ENCODE data around the gene PTPRM. TPM values are rescaled to one million over a fixed set of nuclear protein-coding genes. Genes with fewer than 3 reads are reported as not detected.

PTPRM gene
- total RNA-seq, 4 donors from 2014 or later = 206 to 337 (median 255) TPM

DNA sequence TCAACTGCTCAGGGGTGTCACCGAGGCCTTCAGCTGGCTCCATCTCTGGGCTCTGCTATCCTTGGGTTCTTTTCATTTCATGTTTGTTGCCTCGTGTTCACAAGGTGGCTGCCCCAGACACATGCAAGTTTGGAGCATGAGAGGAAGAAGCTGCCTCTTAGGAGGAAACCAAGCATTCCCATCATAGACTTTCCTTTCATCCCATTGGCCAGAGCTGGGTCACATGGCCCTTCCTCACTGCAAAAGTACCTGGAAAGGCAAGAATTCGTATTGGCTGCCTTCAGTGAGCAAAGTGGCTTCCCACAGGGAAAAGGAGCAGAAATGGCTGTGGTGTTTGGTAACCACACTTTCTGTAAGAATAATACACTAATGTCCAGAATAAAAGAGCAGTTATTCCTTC, 886.4 kb downstream of the PTPRM start:
- TF ChIP-seq, protein P1, sequence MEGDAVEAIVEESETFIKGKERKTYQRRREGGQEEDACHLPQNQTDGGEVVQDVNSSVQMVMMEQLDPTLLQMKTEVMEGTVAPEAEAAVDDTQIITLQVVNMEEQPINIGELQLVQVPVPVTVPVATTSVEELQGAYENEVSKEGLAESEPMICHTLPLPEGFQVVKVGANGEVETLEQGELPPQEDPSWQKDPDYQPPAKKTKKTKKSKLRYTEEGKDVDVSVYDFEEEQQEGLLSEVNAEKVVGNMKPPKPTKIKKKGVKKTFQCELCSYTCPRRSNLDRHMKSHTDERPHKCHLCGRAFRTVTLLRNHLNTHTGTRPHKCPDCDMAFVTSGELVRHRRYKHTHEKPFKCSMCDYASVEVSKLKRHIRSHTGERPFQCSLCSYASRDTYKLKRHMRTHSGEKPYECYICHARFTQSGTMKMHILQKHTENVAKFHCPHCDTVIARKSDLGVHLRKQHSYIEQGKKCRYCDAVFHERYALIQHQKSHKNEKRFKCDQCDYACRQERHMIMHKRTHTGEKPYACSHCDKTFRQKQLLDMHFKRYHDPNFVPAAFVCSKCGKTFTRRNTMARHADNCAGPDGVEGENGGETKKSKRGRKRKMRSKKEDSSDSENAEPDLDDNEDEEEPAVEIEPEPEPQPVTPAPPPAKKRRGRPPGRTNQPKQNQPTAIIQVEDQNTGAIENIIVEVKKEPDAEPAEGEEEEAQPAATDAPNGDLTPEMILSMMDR (IDR thresholded peaks at IDR 0.05; ENCODE audit: low read depth) = no peak

DNA sequence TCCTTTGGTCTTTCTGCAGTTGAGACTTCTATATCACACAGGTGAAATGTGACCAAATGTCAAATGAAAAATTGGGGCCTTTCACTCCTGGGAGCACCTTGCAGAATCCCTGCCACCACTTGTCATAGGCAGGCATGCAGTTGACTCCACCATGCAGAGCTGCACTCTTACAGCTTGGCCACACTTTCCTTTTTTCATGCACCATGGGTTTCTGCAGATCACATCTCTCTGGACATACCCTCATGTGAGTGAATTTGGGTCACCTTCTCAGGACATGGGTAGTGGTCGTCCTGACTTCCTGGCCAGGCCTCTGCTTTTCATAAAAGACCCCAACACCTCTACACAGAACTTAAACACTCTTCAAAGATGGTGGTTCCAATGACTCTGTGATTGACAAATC, 887.0 kb downstream of the PTPRM start:
- TF ChIP-seq, protein P1 (IDR thresholded peaks at IDR 0.05; ENCODE audit: low read depth) = no peak

DNA sequence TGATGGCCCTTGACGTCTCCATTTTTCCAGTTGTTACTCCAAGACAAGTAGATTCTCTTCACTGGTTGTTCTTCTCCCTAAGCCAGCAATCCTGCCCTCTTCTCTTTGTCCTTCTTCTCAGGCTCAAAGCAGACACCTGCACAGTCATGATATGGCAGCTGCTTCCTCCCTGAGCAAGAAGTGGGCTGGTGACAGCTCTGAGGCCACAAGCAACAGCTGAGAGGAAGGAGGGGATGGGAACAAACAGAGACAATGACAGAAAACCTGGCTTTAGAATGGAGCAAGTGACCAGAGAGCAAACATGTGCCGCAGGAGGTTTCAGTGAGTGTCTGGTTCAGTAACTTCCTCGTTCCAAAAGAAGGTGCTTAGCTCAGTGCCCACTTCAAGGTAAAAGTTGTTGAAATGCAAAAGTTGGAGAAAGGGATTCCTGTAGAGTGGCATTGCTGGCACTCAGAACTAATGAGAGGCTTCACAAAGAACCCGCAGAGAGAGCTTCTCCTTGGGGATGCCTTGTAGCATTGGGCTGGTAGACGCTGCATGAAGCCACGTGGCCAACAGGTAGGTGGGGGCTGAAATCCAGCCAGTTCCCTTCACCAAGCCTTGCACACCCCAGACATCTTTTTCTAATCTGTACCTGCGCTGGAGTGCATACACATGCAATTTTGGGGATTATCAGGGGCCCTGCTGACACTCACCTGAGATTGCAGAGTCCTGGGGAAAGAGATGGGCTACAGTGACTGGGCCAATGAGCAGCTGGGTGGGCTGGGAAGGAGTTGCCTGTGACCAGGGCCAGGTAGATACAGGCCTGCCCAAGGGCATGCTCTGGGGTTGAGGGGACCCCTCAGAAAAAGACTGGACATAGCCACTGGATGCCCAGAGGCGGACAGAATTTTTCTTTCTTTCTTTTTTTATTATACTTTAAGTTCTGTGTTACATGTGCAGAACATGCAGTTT, 888.8 kb downstream of the PTPRM start:
- TF ChIP-seq, protein P1 (IDR thresholded peaks at IDR 0.05; ENCODE audit: low read depth) = no peak

Small RNA genes lying within 50 kb of the gene (small RNA-seq; reads per million reads assigned to genes)
- gene AP001094.1 (not detected), gene RF00012 (not detected)

Data from subcutaneous adipose tissue (tissue), 4 donors.